Panc1 (cell line): Measurements from ENCODE around the gene TRIM31.

Experiments
- POLR2AphosphoS5 ChIP-seq: IDR thresholded peaks from 2 replicates; pipeline ENCODE4 v1.6.1; 2012; ENCODE audit warnings: mild to moderate bottlenecking, low read depth, low read length, moderate library complexity
- SIN3A ChIP-seq: IDR thresholded peaks from 2 replicates; pipeline ENCODE4 v1.6.1; 2012; ENCODE audit warnings: low read depth, mild to moderate bottlenecking, low read length, moderate library complexity, borderline replicate concordance; ENCODE audit not compliant: insufficient read depth
- TCF7L2 ChIP-seq: IDR thresholded peaks from 2 replicates; pipeline ENCODE4 v1.6.1; 2011; ENCODE audit warnings: mild to moderate bottlenecking, low read depth, low read length, inconsistent platforms
- TF ChIP-seq, protein P1 (sequence below): fragments of 450-650 bp; IDR thresholded peaks from 2 replicates; pipeline ENCODE4 v1.5.1; 2017; ENCODE audit warnings: mild to moderate bottlenecking
- TF ChIP-seq, protein P2 (sequence below), 2 experiments: IDR thresholded peaks; 2 replicates each; pipeline ENCODE4 v1.6.1; 2011 to 2012; ENCODE audit warnings: low read depth in 2 of 2, control low read depth in 1 of 2, low read length in 1 of 2, mild to moderate bottlenecking in 1 of 2, moderate library complexity in 1 of 2; ENCODE audit not compliant: insufficient read depth in 1 of 2

GRCh38 chr6:30075790-30076732, 36.8 kb downstream of the TRIM31 start:
- TF ChIP-seq POLR2AphosphoS5 (no peak), TCF7L2 (no peak), SIN3A (no peak)
- TF ChIP-seq, protein P1, sequence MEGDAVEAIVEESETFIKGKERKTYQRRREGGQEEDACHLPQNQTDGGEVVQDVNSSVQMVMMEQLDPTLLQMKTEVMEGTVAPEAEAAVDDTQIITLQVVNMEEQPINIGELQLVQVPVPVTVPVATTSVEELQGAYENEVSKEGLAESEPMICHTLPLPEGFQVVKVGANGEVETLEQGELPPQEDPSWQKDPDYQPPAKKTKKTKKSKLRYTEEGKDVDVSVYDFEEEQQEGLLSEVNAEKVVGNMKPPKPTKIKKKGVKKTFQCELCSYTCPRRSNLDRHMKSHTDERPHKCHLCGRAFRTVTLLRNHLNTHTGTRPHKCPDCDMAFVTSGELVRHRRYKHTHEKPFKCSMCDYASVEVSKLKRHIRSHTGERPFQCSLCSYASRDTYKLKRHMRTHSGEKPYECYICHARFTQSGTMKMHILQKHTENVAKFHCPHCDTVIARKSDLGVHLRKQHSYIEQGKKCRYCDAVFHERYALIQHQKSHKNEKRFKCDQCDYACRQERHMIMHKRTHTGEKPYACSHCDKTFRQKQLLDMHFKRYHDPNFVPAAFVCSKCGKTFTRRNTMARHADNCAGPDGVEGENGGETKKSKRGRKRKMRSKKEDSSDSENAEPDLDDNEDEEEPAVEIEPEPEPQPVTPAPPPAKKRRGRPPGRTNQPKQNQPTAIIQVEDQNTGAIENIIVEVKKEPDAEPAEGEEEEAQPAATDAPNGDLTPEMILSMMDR, result peak; percentile 80
- TF ChIP-seq, protein P2, sequence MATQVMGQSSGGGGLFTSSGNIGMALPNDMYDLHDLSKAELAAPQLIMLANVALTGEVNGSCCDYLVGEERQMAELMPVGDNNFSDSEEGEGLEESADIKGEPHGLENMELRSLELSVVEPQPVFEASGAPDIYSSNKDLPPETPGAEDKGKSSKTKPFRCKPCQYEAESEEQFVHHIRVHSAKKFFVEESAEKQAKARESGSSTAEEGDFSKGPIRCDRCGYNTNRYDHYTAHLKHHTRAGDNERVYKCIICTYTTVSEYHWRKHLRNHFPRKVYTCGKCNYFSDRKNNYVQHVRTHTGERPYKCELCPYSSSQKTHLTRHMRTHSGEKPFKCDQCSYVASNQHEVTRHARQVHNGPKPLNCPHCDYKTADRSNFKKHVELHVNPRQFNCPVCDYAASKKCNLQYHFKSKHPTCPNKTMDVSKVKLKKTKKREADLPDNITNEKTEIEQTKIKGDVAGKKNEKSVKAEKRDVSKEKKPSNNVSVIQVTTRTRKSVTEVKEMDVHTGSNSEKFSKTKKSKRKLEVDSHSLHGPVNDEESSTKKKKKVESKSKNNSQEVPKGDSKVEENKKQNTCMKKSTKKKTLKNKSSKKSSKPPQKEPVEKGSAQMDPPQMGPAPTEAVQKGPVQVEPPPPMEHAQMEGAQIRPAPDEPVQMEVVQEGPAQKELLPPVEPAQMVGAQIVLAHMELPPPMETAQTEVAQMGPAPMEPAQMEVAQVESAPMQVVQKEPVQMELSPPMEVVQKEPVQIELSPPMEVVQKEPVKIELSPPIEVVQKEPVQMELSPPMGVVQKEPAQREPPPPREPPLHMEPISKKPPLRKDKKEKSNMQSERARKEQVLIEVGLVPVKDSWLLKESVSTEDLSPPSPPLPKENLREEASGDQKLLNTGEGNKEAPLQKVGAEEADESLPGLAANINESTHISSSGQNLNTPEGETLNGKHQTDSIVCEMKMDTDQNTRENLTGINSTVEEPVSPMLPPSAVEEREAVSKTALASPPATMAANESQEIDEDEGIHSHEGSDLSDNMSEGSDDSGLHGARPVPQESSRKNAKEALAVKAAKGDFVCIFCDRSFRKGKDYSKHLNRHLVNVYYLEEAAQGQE (IDR thresholded peaks at IDR 0.05; ENCODE audit: insufficient read depth in 1 of 2, low read depth in 2 of 2, low read length in 1 of 2), result no peak
